Aorta (tissue), 5 donors: ENCODE results near the gene CRAT. TPM values are rescaled to one million over a fixed set of nuclear protein-coding genes. Genes with fewer than 3 reads are reported as not detected.

Experiments used
- ATAC-seq: fragments of 200-7000 bp; cut with Tn5 transposase; one replicate; pipeline ENCODE4 v1.9.1; 2022; ENCODE audit warnings: moderate library complexity; ENCODE audit not compliant: low FRiP score
- DNase-seq, 2 donors: peaks; one replicate each; pipeline ENCODE4 v3.0.0-alpha.2; 2020
- H3K27ac ChIP-seq, 2 donors: one replicate each; pipeline ENCODE4 v1.5.1; 2013; ENCODE audit warnings: low read length in 2 of 2, mild to moderate bottlenecking in 2 of 2, moderate library complexity in 2 of 2, control low read depth in 1 of 2, inconsistent platforms in 1 of 2, low read depth in 1 of 2
- H3K27me3 ChIP-seq, 2 donors: one replicate each; pipeline ENCODE4 v1.6.1; 2013; ENCODE audit warnings: control low read depth in 1 of 2, low read length in 1 of 2, mild to moderate bottlenecking in 1 of 2, moderate library complexity in 1 of 2; ENCODE audit not compliant: insufficient read depth in 2 of 2, control insufficient read depth in 1 of 2
- H3K36me3 ChIP-seq, 2 donors: one replicate each; pipeline ENCODE4 v1.6.1; 2013; ENCODE audit warnings: control low read depth in 1 of 2, low read length in 1 of 2, mild to moderate bottlenecking in 1 of 2; ENCODE audit not compliant: insufficient read depth in 2 of 2, control insufficient read depth in 1 of 2
- H3K4me1 ChIP-seq, 2 donors: one replicate each; pipeline ENCODE4 v1.6.1; 2013; ENCODE audit warnings: low read length in 2 of 2, control low read depth in 1 of 2, mild to moderate bottlenecking in 1 of 2, moderate library complexity in 1 of 2; ENCODE audit not compliant: insufficient read depth in 2 of 2, control insufficient read depth in 1 of 2
- H3K4me3 ChIP-seq, 2 donors: one replicate each; pipeline ENCODE4 v1.5.1; 2013; ENCODE audit warnings: low read length in 2 of 2, control low read depth in 1 of 2, mild to moderate bottlenecking in 1 of 2
- H3K9me3 ChIP-seq: one replicate; pipeline ENCODE4 v1.6.1; 2013; ENCODE audit warnings: mild to moderate bottlenecking, low read length; ENCODE audit not compliant: control insufficient read depth
- WGBS, 2 donors: extraction: QIAGEN DNeasy Blood & Tissue Kit; methylation state at CpG; one replicate each; pipeline ENCODE4 v1.1.7; 2013; 5-methylcytosine and 5-hydroxymethylcytosine counted together
- intact Hi-C, 2 donors: fragments of 100-400 bp; cut with DNase I; formaldehyde crosslinking; loops; one replicate each; pipeline versions ENCODE4 v1.14.2 to v1.15.0; 2022
- polyA plus RNA-seq, 2 donors: library from polyadenylated mRNA; stranded (reverse); fragments of 200-250 nt; gene quantifications; one replicate each; pipeline ENCODE4 v1.2.3, GENCODE V29; 2013
- total RNA-seq, 2 donors: library from RNA; stranded (reverse); fragmentation: NEBNext Ultra II Directional; extraction: Animal tissue kit (Norgen Biotek cat#: 25700); gene quantifications; one replicate each; pipeline ENCODE4 v1.2.1, GENCODE V29; 2021
- donor health status: healthy with polysubstance abuse.
- donor health status: Bipolar disorder and iron deficiency.
- donor health status: DM: no; HTN: no; CAD: no.
- donor health status: DM: no; HTN: no; CAD: no.
- donor health status: DM: yes; HTN: yes; CAD: no.

CRAT gene
- total and polyA plus RNA-seq, 4 donors: 26.8 to 51.1 (median 45.2) TPM

- Histone ChIP-seq H3K4me1 (no peaks in the 10 kb centered on the region), H3K27ac (no peak overlapping the region), H3K27me3 (no peaks in the 10 kb centered on the region), H3K36me3 (peaks cover 0 to 3% of the 10 kb centered on the region in 2 donors), H3K4me3 (no peak overlapping the region), H3K9me3 (no peaks in the 10 kb centered on the region)
- 69 to 83% methylated on average over 5 of the region's 5 CpGs for WGBS, 2 donors
- ATAC-seq (no peak), DNase-seq (no peak)
- intact Hi-C loops: no loop called here
These were observed 56.3 kb downstream of the CRAT start for GRCh38 chr9:129054163-129054851.

- H3K27me3 ChIP-seq: no peaks in the 10 kb centered on the region
- no peaks in the 10 kb centered on the region for H3K4me1 ChIP-seq
- H3K4me3 ChIP-seq: no peak overlapping the region
- no peak for ATAC-seq
- H3K9me3 ChIP-seq: no peaks in the 10 kb centered on the region
- WGBS, 2 donors: 86 to 91% methylated on average over 6 of the region's 6 CpGs
- no peak for DNase-seq
- intact Hi-C loops: no loop called here
- peaks cover 0 to 6% of the 10 kb centered on the region in 2 donors for H3K36me3 ChIP-seq
- no peak overlapping the region for H3K27ac ChIP-seq
These were observed 57.6 kb downstream of the CRAT start for GRCh38 chr9:129053020-129053419.

DNA sequence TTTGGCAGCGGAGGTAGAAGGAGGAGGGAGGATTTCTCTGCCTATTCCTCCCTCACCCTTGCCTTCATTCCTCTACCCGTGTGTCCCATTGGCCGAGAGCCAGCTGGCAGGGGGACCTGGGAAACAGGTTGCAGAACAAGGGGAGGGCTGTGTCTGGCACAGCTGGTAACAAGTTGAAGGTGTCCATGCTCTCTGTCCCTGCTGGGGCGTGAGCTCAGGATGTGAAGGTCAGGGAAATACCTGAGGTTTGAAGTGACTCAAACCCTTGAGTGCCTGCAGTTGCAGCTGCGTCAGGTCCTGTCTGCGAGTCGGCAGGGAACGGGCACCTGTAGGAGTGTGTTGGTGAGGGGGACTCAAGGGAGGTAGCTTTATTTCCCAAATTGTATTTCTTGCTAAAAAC, 58.0 kb downstream of the CRAT start:
- DNase-seq (no peak), ATAC-seq (no peak)
- H3K27ac ChIP-seq: no peak overlapping the region
- WGBS, 2 donors: 78% methylated on average over 8 of the region's 8 CpGs
- H3K36me3 ChIP-seq: peaks cover 0 to 6% of the 10 kb centered on the region in 2 donors
- no peak overlapping the region for H3K4me3 ChIP-seq
- intact Hi-C loops: no loop called here
- no peaks in the 10 kb centered on the region for H3K27me3 ChIP-seq
- no peaks in the 10 kb centered on the region for H3K9me3 ChIP-seq
- H3K4me1 ChIP-seq: no peaks in the 10 kb centered on the region

Other genes starting within 250 kb of the CRAT start
- 1 to 10 TPM; 7.5 to 9.5 TPM for gene KYAT1, start 228.8 kb downstream of the CRAT start, total RNA-seq
- gene KYAT1, start 228.8 kb downstream of the CRAT start, polyA plus RNA-seq: 10 to 100 TPM in 1 of 2 donors, 1 to 10 TPM in 1; 4.5 to 11.4 TPM
- gene LRRC8A, start 228.7 kb downstream of the CRAT start, total RNA-seq: 100 to 1,000 TPM in 1 of 2 donors, 10 to 100 TPM in 1; 63.8 to 100 TPM
- gene LRRC8A, start 228.7 kb downstream of the CRAT start, polyA plus RNA-seq: 10 to 100 TPM; 14.3 to 41.3 TPM
- 10 to 100 TPM; 20.5 to 33.0 TPM for gene PHYHD1, start 189.8 kb downstream of the CRAT start, total RNA-seq
- 10 to 100 TPM; 16.7 to 68.9 TPM for gene PHYHD1, start 189.8 kb downstream of the CRAT start, polyA plus RNA-seq
- 10 to 100 TPM in 1 of 2 donors, 1 to 10 TPM in 1; 8.4 to 10.5 TPM for gene DOLK, start 163.2 kb downstream of the CRAT start, total RNA-seq
- gene DOLK, start 163.2 kb downstream of the CRAT start, polyA plus RNA-seq: 10 to 100 TPM in 1 of 2 donors, 1 to 10 TPM in 1; 4.3 to 10.7 TPM
- 10 to 100 TPM; 37.1 to 44.5 TPM for gene NUP188, start 163.1 kb downstream of the CRAT start, total RNA-seq
- gene NUP188, start 163.1 kb downstream of the CRAT start, polyA plus RNA-seq: 10 to 100 TPM in 1 of 2 donors, 1 to 10 TPM in 1; 4.9 to 14.4 TPM
- gene SH3GLB2, start 82.5 kb downstream of the CRAT start, total RNA-seq: 100 to 1,000 TPM in 1 of 2 donors, 10 to 100 TPM in 1; 64.9 to 107 TPM
- 100 to 1,000 TPM in 1 of 2 donors, 10 to 100 TPM in 1; 34.4 to 232 TPM for gene SH3GLB2, start 82.5 kb downstream of the CRAT start, polyA plus RNA-seq
- gene MIGA2, start 74.2 kb downstream of the CRAT start, total RNA-seq: 10 to 100 TPM; 21.8 to 28.3 TPM
- 10 to 100 TPM in 1 of 2 donors, 1 to 10 TPM in 1; 8.5 to 32.3 TPM for gene MIGA2, start 74.2 kb downstream of the CRAT start, polyA plus RNA-seq
- gene DOLPP1, start 29.7 kb downstream of the CRAT start, total RNA-seq: 1 to 10 TPM; 4.0 to 5.1 TPM
- 1 to 10 TPM; 2.1 to 4.9 TPM for gene DOLPP1, start 29.7 kb downstream of the CRAT start, polyA plus RNA-seq
- 100 to 1,000 TPM in 1 of 2 donors, 10 to 100 TPM in 1; 80.3 to 156 TPM for gene PTPA, start 622 bp upstream of the CRAT start, total RNA-seq
- gene PTPA, start 622 bp upstream of the CRAT start, polyA plus RNA-seq: 10 to 100 TPM; 60.6 to 73.2 TPM
- 10 to 100 TPM; 28.3 to 66.9 TPM for gene IER5L, start 67.5 kb upstream of the CRAT start, total RNA-seq
- gene IER5L, start 67.5 kb upstream of the CRAT start, polyA plus RNA-seq: 10 to 100 TPM in 1 of 2 donors, 1 to 10 TPM in 1; 8.8 to 37.2 TPM